Activated gamma-delta T cell (primary cell): ENCODE results near the gene CST5.
"Not testable (repeated sequence)": the region's sequence is repeated elsewhere in the genome, so short reads cannot be mapped to it uniquely, and the experiment has no call there.

Experiments used
- DNase-seq: peaks from one replicate; lab custom pipeline; 2025; lab: John Stamatoyannopoulos, UW

CST5 gene

DNA sequence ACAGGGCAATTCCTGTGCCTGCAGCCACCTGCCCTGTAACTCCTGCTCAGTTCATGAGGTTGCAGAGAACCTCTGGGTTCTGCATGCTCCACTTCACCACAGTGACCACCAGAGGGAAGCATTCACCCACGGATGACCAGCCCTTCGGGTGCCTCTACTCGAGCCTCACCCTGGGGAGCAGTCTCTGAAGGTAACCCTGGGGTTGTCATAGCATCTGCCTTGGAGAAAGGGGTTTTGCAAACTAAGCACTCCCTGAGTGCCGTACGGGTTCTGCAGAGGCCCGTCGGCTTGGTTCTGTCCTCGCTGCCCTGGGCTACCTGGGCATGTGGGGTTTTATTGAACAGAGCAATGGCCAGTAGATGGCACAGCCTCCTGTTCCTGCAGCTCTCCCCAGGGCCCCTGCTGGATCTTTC, 10.2 kb upstream of the CST5 start:
- DNase-seq, result no peak

DNA sequence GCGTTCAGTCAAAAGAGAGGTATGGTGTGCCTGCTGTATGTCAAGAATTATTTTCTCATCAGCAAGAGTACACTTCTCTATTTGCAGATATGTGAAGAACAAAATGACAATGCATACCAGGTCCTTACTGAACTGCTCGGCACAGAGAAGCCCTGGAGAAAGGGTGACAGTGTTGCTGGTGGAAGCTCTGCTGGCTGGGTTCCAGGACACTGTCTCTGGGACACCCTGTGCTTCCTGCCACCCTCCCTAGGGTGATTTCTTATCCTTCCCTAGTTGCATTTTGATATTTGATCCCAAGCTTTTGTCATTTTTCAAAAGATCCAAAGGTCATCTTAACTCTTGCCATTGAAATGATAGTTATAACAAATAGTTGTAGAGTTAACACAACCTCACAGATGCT, 8.3 kb upstream of the CST5 start:
- no peak for DNase-seq

DNA sequence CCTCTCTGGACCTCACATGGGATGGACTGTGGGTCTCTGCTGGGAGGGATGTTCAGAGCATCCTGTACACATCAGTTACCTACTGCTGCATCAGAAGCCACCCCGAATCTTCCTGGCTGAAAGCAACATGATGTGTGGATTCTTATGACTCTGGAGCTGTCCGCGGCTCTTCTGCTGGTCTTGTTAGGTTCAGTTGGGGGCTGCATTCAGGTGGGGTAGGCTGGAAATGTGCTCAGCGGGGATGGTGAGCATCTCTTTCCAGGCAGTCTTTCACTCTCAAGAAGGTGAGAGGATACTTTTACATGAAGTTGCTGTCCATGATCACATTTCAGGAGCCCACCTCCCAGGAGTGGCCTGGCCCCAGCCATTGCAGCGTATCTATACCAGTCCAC, 5.2 kb upstream of the CST5 start:
- DNase-seq, result no peak

DNA sequence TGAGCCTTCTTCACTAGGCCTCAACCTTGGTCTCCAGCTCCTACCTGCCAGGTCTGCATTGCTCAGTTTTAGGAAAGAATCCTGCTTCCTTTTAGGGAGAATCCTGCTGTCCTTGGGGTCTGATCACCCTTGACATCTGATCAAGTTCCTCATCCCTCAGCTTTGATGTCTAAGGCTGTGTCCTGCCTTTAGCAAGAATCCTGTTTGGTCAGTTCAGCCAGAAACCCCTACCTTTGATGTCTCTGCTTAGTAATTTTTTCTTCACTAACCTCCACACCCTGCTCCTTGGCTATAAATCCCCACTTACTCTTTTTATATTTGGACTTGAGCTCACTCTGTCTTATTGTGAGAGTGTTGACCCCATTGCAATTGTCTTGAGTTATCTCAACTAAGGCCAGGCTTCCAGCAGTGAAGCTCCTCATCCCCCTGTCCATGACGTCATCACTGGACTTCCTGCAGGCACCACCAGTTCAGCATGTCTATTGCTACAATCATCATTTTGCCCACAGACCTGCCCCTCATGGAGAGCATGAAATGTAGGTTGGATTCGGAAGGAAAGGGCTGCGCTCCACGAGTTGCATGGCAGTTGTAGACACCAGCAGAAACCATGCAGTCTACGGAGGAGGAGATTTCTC, 4.7 kb upstream of the CST5 start:
- no peak for DNase-seq

DNA sequence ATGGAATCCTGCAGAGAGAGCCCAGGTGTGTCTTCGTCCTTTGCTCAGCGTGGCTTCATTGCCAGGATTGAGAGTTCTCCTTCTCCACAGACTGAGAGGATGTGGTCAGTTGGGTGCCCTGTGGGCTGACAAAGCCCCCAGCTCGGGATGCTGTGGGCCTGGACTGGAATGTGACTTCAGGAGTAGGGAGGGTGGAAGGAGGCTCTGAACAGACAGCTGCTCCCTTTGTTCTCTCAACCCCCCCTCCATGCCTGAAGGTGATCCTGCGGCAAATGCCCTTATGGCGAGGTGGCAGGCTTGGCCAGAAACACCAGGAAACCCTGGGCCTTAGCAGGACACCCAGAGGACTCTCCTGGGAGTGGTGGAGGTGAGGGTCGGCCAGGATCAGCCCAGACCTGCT, 1.8 kb upstream of the CST5 start:
- DNase-seq, result no peak

DNA sequence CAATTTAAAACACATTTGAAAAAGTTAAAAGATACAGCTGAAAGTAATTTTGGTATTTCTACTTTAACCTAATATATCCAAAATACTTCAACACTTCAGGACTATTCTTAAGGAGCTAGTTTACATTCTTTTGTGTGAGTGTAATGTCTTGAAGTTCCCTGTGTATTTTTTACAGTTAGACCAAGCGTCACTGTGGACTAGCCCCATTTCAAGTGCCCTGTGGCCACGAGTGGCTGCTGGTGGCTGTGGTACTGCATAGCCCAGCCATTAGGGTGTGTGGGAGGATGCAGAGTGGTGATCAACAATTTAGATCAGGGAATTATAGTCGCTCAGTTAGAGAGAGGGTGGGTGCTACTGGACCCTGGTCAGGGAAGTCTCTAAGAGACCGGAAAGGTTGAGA, 869 bp upstream of the CST5 start:
- no peak for DNase-seq

DNA sequence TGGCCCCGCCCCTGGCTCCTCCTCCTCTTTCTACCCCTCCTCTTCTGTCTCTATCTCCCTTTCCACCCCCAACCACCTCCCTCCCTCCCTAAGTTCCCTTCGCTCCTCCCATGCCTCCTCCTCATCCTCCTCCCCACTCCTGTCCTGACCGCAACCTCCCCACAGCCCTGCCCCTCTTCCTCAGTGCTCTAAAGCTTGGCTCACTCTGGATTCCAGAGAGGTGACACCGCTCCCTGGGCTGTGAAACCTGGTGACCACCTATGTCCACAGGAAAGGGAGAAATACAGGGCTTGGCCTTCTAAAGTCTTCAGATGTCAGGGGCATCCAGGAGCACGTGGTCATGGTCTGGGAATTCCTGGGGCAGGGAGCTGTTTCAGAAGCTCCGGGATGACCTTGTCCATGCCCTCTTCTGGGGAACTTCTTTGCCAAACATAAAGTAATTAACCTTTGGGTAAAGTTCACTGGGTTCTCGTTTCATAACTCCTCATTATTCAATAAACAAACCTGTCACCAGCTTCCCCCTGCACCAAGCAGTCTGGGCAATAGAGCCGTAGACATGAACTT, 345 bp upstream of the CST5 start:
- no peak for DNase-seq

DNA sequence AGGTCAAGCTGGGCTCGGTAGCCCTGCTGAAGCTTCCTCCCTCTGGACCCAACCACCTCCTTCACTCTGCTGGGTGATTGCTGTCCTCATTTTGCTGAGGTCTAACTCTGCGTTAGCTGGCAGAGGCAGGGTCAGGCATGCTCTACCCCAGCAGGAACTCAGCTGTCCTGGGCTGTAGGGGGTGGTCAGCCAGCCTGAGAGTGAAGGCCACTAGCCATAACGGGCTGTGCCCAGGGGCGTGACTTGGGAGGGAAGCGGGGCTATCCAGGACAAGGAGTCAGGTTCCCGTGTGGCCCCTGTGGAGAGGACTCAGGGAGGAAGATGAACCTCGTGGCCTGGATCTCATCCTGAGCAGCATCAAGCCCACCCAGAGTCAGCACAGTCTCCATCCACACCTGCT, 761 bp downstream of the CST5 start:
- no peak for DNase-seq

DNA sequence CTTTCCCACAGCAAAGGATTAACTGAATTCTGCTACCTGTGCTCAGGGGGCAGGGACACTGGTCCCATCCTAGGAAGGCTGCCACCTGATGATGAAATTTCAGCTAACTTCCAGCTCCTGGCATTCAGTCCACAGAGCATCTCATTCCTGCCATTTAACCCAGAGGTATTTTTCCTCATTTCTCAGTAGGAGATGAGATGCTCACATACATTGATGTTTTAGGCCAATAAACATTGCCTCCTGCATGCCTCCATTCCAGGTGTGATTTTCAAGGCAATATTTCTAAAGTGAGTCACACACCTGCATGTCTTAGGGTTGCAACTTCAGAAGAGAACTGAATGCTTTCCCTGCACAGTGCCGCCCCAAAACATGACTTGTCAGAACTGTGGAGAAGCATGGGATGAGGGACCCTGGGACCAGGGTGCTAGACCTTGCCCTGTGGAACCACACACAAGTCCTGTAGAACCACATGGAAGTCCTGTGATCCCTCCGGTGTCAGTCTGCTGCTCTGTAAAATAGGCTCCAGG, 1.5 kb downstream of the CST5 start:
- not testable (repeated sequence) for DNase-seq

DNA sequence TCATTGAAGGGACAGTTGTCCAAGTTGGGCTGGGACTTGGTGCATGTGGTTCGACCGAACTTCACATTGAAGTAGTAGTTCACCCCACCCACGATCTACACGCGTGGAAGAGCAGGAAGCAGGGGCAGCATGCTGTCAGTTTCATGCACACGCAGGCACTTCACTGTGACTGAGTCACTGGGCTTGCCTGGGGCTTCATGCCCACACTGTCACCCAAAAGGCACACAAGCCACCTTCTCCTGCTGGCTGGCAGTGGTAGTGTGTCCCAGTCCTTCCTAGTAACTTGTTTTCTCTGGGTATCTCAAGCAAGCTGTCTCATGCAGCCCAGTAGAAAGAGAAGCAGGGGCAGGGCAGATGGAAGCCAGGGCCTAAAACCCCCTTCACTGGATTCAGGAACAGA, 2.0 kb downstream of the CST5 start:
- no peak for DNase-seq

DNA sequence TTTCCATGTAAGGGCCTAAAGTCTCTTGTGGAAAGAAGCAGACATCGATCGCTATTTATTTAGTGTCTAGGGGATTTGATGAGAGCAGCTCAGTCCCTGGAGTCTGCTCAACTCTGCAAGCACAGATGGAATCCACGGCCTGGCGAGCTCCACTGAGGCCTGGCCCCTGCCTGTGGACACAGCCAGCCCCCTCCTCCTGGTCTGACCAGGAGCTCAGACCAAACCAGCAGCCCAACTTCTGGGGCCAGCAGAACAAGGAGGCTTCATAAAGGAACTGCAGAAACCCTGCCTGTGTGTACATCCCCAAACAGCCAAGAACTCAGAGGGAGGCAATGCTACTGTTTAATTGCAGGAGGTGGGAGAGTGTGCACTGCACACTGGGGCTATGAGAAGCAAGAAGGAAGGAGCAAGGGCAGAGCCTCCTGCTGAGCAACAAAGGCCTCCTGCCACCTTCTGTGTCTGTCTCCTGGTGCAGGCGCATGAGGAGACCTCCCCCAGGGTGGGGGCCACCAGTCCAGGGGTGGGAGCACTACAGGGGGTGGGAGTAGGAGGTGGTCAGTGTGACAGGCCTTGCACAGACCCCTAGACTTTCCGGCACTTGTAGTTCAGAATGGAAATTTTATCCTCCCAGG, 3.8 kb downstream of the CST5 start:
- DNase-seq, result no peak

DNA sequence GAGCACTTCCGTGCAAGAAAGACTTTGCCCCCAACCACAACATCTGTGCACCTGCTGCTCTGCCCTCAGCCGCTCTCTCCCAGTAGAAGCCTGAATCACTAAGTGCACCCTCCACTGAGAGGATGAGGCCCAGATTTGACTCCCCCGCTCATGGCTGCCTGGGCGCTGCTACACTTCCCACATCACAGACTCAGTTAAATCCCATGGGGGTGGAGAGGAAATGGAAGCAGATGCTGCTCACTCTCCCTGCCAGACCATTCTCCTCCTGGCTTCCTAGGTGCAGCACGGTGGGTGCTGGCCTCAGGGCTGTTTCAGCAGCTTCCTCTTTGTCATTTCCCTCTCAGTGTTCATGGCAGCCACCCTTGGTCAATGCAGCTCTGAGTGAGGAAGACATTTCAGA, 4.8 kb downstream of the CST5 start:
- no peak for DNase-seq

DNA sequence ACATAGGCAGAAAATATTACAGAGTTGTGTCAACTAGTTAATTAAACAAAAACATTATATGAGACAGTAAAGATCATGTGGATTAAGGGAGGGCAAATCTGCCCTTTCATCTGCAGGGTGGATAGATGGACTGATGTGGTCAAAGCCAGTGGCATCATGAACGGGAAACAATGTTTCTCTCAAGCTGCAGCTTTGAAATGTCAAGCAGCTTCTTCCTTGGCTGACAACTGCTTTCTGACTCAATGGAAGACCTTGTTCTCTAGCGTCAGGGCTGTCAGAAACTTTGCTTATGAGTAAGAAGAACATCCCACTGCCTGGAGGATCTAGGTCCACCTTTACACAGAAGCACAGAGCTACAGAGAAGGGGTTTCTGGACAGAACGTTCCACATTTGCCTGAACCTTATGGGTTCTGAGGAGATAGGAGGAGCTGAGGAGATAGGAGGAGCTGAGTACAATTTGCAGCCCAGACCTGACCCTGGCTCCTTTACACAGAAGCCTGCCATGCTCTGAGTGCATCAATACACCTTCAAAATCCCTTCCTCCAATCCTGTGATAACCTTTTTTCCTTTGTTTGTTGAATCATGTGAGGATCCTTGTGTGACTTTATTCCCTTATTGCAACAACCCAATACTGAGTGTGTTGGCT, 6.1 kb downstream of the CST5 start:
- no peak for DNase-seq

DNA sequence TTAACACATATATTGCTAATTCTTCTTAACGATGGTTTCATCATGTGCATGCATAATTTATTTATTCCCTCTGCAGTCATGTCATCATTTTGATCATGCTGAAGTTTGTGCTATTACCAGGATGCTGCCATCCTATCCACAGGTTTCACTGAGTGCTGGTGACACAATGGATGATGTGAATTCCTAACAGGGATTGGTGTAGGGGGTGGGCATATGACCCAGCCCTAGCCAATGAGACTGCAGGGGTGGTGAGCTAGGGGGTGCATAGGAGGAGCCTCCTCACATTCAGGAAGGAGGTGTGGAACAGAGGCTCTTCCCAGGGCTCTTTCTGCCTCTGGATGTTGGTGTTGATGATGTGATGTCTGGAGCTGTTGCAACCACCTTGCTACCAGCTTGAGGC, 7.5 kb downstream of the CST5 start:
- DNase-seq, result no peak

DNA sequence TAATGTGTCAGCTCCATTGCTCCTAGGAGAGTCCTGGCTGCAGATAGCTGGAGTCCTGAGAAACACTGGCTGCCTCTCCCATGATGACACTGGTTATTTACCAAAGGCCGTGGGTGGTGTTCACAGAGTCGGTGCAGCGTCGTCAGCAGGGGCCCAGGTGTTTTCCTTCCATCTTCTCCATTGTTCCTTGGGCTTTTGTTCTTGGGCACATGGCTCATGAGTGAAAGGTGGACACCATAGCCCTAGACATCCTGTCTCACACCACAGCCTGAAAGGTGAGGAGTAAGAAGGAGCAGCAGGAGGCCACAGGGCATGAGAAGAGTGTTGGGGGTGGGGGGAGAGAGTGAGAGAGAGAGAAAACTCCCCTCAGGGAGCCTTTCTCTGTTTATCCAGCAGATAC, 9.1 kb downstream of the CST5 start:
- DNase-seq, result no peak

DNA sequence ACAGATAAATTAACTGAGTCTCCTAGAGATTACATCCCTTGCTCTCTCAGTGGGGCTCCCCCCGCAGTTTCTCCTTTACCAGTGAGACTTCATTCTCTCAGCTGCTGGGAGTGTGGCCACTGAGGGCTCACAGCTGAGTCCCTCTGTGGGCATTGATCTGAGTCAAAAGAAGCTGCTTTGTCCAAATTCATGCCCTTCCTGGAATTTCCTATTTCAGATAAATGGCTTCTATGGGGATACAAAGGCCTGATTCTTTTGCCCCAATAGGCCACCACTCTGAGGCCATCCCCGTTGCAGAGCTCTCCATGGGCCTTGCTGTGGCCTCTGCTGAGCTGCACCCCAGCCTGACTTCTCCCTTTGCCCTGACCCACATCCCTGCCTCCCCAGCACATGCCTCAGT, 10.0 kb downstream of the CST5 start:
- no peak for DNase-seq

DNA sequence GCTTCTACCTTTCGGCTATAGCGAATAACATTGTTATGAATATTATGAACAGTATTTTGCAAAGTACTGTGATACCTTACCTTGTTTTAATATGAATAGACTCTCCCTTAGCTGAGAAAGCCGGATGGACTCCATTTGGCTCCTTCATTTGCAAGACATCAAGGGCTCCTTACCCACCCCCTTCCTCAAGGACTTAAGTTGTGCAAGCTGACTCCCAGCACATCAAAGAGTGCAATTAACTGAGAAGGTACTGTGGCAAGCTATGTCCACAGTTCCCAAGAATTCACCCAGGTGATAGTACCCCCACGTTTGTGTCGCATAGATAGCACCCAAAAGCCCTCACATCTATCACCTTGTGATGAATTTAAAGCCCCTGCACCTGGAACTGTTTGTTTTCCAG, 11.2 kb downstream of the CST5 start:
- no peak for DNase-seq

DNA sequence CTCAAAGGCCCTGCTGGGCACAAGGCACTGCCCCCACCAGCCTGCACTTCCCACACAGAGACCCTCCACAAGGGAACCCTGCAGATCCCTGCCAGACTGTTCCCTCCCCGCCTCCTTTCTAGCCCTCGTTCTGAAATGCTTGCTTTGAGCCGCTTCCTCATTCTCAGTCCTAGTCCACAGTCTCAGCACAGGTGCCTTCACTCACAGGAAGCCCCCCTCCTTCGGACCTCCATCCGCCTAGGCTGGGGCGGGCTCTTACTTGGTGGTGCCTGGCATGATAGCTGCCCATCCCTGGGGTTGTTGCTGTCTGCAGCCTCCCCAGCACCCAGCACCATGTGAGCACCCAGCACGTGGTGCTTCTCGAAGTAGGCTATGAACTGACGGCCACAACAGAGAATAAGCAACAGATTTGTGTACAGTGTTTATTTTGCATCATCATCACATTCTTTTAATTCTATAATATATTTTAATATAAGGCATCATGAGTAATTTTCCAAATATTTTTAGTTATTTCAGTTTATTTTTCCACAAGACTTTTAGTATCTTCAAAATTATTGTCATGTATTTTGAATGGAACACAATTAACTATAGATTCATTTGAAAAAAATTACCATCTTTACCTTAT, 12.3 kb downstream of the CST5 start:
- DNase-seq, result no peak

DNA sequence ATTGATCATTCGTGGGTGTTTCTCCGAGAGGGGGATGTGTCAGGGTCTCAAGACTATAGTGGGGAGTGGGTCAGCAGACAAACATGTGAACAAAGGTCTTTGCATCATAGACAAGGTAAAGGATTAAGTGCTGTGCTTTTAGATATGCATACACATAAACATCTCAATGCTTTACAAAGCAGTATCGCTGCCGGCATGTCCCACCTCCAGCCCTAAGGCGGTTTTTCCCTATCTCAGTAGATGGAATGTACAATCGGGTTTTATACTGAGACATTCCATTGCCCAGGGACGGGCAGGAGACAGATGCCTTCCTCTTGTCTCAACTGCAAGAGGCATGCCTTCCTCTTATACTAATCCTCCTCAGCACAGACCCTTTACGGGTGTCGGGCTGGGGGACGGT, 18.8 kb downstream of the CST5 start:
- DNase-seq, result not testable (repeated sequence)

DNA sequence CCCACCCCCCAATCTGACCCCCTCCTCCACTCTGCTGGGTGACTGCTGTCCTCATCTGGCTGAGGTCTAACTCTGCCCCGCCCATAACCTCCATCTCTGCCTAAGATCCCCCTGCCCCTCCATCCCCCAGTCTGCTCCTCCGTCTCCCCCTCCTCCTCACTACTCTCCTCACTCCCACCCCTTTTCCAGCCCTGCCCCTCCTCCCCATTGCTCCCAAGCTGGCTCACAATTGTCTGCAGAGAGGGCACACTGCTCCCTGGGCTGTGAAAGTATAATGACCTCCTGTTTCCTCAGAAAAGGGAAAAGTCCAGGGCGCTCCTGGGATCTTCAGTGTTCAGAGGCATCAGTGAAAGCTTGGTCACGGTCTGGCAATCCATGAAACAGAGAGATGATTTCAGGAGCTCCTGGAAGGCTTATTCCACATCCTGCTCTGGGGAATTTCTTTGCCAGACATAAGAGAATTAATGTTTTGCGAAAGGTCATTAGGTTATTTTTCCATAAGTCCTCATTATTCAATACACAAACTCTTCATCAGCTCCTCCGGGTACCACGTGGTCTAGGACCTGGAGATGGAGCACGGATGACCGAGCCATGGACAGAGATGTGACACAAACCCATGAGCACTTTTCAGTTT, 21.5 kb downstream of the CST5 start:
- no peak for DNase-seq

DNA sequence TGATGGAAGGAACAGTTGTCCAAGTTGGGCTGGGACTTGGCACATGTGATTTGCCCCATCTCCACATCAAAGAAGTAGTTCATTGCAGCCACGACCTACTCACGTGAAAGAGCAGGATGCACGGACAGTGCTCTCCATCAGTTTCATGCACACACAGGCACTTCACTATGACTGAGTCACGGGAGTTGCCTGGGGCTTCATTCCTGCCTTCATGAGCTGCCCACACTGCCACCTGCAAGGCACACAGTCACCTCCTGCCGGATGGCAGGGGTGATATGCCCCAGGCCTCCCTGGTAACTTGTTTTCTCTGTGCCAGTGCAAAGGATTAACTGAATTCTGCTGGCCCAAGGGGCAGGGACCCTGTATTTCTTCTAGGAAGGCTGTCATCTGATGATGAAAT, 22.8 kb downstream of the CST5 start:
- DNase-seq, result no peak

DNA sequence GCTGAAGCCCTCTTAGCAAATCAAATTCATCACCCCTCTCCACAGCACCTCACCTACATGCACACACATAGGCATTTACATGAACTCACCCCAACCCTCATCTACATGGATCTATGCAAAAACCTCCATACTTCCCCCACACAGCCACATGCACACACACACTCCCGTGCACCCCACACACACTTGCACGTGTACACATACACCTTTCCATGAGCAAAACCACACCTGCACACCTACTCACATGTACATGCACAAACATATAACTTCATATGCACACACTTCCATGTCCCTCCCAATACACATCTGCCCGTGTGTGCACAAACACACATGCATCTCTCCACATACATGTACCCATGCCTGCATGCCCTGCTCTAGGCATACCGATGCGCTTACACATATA, 23.3 kb downstream of the CST5 start:
- no peak for DNase-seq
